Stimulated activated CD8-positive, alpha-beta memory T cell treated with anti-CD3 and anti-CD28 coated beads, Interleukin-7, amount 100 ng/mL, for 4 hours (primary cell): ENCODE results near the gene ENDOD1.

Source experiments
- DNase-seq, 2 donors: peaks; one replicate each; pipeline ENCODE4 v3.0.0-alpha.2; 2020; ENCODE audit warnings: low read depth in 2 of 2

Gene ENDOD1

GRCh38 chr11:95076416-95076815 is 13.2 kb upstream of the ENDOD1 start:
- no peak for DNase-seq

DNA sequence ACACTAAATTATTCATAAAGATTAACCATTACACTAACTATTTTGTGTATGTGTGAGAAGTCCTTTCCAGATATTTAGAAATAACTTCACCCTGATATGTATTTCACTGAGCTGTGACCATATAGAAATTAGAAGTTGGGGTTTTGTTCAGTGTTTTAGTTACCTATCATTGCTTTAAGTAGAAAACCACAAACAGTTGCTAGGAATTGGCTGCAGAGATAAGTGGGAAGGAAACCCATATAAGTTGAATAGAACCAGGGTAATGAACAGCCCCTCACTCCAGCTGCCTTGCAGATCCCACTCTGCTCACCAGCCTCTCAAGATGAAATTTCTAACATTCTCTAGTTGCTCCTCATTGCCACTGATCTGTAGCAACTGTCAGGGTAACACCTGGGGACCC is 12.7 kb upstream of the ENDOD1 start:
- DNase-seq: no peak

DNA sequence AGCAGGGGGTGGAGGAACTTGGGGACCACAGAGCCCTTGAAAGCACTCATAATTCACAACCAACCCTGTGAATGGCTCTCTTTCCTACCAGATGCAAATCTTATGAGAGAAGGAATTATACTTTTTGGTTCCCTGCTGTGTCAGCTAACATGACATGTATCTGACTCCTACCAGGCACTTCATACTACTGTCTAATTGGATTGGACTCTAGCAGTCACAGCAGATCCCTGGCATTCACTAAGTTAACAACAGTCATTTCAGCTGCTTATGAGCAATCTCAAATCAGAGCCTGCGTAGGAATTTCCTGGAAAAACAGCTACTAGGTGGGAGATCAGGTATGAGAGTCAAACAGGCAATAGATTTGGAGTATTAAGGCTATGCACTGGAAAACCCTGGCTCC is 11.1 kb upstream of the ENDOD1 start:
- no peak for DNase-seq

GRCh38 chr11:95081010-95081409 is 8.6 kb upstream of the ENDOD1 start:
- DNase-seq: no peak

DNA sequence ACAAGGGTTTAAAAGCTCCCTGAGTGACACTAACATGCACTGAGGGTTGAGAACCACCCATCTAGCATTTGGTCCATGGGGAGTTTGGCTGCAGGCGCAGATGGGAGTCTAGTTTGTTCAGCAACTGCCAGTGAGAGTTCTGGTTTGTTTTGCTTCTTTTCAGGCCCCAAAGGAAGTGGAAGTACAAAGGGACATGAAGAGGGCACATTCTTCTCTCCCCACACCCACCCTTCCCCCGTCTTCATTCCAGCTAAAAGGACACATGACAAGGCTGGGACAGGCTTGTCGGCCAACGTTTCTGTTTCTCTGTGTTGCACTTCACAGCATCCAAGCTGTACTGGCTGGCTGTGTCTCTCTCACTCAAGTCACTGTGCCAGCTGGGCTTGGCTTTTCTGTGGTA is 8.2 kb upstream of the ENDOD1 start:
- DNase-seq: no peak

GRCh38 chr11:95082576-95083001 is 7.1 kb upstream of the ENDOD1 start:
- no peak for DNase-seq

- peak in 1 of 2 donors; percentile 35 for DNase-seq
These were observed 5.1 kb upstream of the ENDOD1 start for GRCh38 chr11:95084509-95084908.

DNA sequence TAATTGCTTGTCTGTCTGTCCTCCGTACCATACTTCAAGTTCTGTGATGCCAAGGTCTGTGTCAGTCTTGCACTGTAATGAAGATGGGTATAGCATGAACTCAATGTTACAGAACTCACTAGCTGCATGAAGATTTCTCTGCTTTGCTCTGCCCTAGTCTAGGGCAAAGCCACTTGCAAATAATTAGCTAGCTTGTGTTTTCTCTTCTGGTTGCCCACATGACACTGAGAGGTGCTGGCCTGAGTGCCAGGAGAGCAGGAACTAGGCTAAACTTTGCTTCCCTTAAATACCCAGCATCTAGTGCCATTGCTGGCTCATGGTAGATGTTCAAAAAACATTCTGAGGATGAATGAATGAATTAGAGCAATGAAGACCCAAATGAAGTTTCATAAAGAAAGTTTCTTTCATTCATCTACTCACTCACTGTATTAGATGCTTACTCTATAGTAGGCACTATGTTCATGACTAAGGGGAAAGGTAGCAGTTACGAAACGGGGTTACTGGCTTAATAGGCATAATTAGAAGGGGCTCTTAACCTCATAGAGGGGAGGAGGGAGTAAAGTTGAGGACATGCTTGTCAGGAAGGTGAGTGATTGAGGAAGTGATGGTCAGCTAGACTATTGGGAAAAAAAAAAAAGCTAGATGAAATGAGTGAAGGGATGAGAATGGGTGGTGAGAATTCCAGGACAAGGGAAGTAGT is 4.4 kb upstream of the ENDOD1 start:
- DNase-seq: no peak

DNA sequence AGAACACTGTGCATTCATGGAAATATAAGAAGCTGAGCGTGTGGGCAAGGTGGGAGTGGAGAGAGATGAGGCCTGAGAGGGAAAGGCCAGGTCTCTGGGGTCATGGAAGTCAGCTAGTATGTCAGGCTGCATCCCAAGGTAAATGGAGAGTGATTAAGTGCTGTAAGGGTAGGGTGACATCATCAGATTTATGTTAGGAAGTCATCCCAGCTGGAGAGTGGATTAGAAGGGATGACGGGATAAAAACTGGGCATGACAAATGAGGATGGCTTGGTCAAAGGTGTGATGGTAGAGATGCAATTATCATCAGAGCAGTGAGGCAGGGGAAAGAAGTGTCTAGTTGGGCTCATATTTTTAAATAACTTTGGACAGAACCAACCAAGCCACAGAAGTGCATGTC is 3.5 kb upstream of the ENDOD1 start:
- no peak for DNase-seq

- DNase-seq: no peak
These were observed 2.6 kb upstream of the ENDOD1 start for GRCh38 chr11:95086836-95087570.

DNA sequence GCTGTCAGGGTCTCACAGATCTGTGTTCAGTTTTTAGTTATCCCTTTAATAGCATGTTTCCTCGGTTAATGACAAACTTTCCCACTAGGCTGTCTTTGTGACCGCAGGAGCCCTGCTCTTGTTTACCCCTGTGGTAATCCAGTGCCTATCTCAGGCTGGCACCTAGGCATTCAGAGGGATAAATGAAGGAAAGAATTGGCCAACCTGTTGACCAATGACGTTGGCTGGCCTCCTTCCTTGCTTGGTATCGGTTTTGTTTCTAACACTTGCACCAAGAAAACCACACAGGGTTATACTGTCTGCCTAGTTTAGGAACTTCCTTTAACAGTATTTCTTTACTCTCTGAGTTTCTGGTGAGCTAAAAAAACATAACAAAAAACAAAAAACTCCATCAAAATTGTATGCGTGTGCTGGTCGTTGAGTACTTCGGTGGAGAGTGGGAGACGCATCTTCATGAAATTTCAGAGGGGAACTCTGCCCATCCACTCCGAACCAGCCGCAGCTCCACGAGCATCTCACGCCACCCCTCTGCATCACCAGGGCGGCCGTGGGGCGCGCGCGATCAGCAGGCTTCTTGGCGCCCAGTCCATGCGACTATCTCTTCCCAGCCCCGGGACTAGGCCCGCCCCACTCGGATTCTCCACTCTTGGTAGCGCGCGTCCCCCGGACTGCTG is 563 bp upstream of the ENDOD1 start:
- DNase-seq: peak in 1 of 2 donors; percentile 36

DNA sequence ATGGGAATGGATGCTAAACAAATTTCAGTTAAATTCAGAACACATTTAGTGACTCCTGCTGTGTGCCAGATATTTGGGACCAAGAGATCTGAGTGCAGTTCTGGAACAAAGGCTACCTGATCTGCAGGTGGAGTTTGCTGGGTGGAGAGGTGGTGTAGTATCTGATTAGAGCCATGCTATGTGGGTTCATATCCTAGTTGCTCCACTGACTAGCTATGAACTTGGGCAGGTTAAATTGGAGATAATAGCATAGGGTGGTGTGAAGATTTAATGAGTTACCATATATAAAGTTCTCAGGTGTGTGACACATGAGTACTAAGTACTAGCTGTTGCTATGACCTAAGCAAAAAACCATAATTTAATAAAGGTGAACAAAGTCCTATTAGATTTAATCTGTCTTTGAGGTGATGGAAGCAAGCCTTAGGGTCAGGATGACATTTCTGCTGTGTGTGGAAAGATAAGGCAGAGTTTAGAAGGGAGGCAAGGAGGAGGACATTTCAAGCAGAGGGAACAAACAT is 2.1 kb downstream of the ENDOD1 start:
- no peak for DNase-seq

DNA sequence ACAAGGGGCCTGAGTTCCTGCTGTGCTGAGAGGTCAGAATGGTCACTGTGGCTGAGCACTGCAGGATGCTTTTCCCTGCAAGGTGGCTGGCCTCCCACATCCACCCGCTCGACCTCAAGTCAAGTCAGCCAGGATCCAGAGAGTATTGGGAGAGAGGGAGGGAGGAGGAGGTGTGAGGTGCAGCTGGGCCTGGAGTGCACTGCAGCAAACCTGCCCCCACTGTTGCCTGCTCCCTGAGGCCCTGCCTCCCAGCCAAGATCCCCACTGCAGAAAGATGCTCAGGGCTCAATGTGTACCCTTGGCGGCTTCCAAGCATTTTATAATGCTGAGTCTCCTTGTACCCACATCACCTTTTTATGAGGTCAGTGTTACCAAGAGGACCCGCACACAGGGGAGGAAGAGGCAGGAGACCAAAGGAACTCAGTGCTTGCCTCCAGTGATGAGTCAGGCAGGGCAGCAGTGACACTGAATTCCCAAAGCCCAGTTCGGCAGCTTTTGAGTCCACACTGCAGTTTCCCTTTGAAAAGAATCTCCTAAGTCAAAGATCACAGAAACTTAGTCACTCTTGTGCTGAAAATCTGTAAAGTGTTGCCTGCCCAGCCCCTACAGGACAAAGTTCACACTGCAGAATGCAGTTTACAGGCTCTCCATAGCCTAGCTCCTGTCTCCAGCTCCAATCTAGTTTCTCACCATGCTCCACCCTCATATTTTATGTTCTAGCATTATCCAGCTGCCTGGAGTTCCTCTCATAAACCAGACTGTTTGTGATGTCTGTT is 3.1 kb downstream of the ENDOD1 start:
- DNase-seq: no peak

- no peak for DNase-seq
These were observed 3.9 kb downstream of the ENDOD1 start for GRCh38 chr11:95093548-95093947.

- no peak for DNase-seq
These were observed 6.4 kb downstream of the ENDOD1 start for GRCh38 chr11:95095858-95096587.

GRCh38 chr11:95097209-95097608 is 7.6 kb downstream of the ENDOD1 start:
- DNase-seq: no peak

DNA sequence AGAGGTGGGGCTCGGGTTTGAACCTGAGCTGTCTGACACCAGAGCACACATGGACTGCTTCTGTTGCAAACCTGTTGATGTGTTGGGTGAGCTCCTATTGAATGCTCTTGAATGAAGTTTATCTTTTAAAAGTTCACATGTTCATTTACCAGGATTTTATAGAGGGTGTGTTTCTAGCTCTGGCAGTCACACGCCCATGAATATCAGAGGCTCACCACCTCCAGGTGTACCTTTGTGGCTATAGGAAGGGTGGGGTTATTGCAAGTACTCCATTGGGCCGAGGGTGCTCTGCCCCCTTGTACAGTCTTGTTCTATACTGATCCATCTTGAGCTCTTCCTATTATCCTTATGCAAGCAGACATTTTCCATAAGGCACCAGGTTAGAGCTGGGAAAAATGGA is 9.2 kb downstream of the ENDOD1 start:
- no peak for DNase-seq

DNA sequence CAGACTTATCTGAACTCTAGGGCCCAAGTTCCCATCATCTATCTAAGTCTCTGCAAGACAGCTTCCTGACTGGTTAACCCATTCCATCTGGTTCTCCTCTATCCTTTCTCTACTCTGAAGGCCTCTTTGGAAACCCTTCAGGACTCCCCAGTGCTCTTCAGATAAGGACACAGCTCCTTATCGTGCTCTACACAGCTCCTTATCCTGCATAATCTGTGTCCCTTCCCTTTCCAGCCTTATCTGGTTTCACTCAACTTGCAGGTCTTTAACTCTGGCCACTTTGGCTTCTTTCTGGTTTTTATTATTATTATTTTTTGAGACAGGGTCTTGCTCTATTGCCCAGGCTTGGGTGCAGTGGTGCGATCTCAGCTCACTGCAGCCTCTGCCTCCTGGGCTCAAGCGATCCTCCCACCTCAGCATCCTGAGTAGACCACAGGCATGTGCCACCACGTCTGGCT is 10.6 kb downstream of the ENDOD1 start:
- no peak for DNase-seq

- no peak for DNase-seq
These were observed 11.3 kb downstream of the ENDOD1 start for GRCh38 chr11:95100856-95101507.

- DNase-seq: no peak
These were observed 12.3 kb downstream of the ENDOD1 start for GRCh38 chr11:95101935-95102334.

GRCh38 chr11:95102733-95103132 is 13.1 kb downstream of the ENDOD1 start:
- DNase-seq: no peak
